HG02884 (cell line): Measurements from ENCODE around the gene LRMDA.

ENCODE experiments used
- ATAC-seq: cut with Tn5 transposase; IDR thresholded peaks from one replicate; pipeline ENCODE4 v1.9.1; 2021; ENCODE audit warnings: mild to moderate bottlenecking, moderate library complexity; ENCODE audit not compliant: unreplicated experiment

The LRMDA gene

DNA sequence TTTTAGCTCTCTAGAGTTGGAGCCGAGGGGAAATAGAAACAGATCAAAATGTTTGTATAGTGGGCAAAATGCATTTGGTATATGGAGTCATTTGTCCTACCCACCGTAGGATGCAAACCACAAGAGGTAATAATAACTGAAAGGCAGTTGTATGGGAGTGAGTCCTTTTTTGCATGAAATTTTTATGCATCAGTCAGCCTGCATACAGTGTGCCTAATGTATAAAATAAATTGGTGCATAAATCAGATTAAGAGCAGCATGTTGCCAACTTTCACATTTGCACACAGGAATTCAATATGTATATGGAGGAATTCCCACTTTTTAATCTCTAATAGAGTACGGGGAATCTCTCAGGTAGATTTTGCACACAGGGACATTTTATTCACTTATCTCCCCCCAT, 262.8 kb downstream of the LRMDA start:
- no peak for ATAC-seq

DNA sequence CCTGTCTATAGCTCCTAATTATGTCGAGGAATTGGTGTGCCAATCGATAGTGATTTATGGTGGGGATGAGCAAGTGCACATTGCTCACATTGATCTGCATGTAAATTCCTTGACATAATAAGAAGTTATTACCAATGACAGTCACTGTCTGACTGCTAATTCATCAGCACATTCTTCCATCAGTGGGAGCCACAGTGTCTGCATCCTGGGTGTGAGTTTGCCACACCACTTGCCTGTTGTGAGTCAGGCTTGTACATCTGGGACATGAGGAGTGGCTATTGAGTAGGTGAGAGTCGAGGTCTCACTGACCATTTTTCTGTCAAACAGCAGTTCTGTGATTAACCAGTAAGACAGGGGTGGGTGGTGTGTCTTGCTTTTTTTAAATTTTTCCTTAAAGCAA, 263.4 kb downstream of the LRMDA start:
- no peak for ATAC-seq

DNA sequence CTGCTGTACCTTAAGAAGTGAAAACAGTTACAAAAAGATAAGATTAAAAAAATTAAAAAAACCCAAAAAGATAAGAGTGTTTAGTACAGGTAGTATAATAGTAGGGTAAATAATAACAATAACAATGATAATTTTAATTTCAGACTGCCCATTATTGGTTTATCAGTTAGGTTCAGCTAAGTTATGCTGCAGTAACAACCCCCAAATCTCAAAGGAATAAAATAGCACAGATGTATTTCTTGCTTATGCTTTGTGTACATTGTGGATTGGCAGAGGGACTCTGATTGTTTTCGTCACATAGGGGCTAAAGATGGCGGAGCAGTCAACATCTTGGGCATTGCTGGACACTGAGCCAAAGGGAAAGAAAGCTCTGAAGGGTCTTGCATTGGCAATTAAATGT, 264.6 kb downstream of the LRMDA start:
- no peak for ATAC-seq

DNA sequence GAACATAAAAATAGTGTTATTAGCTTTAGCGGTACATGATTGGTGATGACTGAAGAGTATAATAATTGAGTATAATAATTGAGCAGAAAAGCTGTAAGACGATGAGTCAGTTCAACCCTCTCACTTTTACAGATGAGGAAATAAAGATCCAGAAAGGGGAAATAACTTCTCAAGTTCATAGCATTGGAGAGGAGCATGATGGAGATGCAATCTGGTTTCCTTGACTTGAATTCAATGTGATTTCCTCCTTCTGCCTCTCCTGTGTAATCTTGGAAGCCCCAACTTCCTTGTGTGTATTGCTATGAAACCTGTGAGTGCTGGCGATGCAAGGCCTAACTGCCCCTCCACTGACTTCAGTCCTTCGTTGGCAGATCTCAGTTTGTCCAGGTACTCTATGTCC, 265.1 kb downstream of the LRMDA start:
- no peak for ATAC-seq

DNA sequence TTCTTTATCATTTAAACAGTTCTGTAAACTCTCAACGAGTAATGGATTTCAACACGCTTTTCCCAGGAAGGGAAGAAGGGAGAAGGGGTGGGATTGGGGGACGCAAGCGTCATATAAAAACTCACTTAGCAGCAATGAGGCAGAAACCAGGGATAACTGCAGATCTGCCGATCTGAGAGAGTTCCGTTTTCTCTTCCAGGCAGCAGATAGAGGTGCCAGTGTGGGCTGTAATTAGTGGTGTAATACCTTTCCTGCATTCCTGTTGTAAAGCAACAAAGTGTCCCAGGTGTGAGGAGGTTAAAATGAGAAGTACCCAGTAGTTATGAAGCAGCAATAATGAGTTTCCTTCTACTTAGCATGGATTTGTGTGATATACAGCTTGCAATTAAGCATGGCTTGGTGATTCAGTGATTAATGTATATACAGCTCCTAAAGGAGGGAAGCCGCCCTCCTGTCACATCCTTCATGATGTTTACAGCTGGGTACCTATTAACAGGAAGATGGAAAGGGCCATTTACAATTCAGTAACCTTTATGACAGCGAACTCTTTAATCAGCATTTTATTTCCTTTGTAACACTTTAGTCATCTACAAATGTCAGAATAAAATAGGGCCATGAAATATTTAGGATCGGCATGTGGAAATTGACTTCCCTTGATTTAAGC, 271.9 kb downstream of the LRMDA start:
- ATAC-seq = no peak

DNA sequence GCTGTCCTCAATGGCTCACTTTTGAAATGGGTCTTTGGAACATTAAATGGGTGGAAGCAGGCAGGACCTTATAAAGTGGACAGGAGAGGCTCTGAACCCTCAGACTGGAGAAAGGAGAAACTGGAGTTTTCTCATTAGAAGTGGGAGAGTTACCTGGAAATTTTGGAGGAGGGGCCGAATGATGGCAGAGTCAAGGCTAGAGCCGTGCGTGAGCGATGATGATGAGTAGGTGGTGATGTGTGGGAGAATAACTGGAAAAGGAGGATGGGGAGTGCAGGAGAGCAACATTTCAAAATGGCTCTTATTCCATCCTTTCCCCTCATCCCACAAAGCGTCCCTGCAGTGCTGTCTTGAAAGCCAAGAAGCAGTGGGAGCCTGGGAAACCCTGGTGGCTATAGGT, 274.0 kb downstream of the LRMDA start:
- ATAC-seq = no peak

DNA sequence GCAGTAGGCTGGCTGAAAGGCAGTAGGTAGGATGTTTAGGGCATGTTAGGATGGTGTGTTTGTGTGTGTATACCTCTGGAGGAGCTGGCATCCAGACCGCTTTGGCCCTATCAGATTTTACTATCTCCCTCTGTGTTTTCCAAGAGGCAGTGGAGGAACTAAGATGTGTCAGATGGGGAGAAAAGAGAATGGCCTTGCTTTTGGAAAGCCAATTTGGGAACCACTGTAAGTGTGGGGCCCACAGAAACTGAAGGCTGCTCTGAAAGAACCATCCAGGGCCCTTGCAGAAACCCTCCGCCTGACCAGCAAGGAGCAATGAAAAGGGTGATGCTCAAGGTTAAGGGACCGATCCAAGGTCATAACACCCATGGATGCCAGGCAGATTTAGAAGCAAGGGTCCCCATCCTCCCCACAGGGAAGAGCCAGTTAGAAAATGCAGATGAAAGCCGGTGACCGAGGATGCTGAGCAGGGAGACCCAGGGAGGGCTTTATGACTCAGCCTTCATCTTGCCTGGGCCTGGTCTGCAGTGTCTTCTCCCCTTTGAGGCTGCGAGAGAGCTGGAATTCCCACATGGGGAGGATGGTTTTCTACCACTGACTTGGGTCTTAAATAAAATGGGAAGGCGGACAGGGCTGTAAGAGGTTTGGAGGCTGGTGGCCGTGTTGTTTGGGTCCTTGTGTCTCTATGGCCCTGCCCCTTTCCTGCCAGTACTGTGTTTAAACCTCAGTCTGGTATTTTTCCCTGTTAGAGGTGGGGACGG, 275.8 kb downstream of the LRMDA start:
- ATAC-seq = no peak

DNA sequence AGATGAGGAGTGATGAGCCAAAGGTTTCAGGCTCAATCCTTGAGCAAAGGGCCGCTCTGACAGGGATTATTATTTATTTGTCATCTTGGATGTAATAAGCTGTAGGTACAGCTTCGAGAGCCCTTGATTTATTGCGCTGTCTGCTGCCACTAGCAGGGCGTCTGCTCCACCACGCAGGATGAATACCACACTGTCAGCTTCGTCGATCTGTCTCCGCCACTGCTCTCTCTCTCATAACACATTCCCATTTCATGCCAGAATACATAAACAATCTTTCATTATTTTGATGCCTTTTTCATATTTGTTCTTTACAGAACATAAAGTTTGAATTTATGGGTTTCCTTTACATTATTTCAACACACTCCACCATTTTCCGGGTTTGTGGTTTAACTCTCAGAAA, 276.6 kb downstream of the LRMDA start:
- no peak for ATAC-seq

DNA sequence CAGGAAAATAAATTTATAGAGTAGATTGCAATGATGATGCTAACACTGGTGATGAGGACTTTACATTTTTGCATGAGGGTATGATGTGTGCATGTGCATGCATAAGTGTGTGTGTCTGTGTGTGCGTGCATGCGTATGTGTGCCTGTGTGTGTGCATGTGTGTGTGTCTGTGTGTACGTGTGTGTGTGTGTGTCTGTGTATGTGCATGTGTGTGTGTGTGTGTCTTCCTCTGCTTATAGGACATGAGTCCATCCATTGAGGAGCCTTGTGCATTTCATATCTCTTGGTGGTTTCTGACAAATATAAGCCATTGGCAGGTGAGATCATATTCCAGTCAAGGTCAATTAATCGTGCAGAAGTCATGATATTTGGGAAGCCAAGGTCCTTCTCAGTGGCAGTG, 277.8 kb downstream of the LRMDA start:
- no peak for ATAC-seq

DNA sequence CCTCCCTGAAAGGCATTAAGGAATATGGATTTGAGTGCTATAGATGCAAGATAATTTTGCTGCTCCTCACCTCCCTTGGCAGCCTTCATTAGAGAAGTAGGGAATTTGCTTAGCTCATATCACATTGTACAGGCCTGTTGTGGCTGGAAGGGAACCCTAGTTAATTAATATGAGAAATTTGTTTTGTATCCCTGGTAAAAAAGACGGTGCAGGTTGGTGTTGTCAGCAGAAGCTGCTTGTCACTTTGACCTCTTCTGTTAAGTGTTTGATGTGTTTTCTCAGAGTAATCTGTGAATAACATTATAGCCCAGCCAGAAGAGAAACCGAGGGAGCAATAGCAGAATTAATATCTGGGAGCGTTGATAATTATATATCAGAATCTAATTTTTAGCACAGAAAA, 278.4 kb downstream of the LRMDA start:
- no peak for ATAC-seq

DNA sequence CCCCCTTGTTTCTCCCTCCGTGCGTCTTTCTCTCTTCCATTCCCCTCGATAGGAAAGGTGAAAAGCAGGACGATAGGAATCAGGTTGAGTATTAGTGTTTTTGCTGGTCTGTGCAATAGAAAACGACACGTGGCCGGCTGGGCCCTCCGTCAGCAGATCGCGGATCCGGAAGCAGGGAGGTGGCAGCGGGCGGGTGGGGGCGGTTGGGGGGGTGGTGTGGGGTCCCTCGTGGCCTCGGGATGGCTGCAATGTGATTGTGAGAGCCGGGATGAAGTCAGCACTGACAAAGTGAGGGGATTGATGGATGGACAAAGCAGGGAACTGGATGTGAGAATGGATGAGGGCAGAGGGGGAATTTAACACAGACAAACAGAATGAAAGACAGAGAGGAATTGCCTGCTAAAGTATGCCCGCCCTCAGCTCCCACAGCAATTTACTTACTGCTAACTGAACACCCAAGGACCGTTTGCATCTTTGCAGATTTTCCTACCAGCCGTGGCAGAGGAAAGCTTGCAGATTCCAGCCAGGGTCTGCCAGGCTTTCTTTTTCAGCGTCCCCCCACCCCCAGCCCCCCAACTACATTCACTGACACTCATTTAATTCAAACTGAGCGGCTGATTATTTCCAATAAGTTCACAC, 280.9 kb downstream of the LRMDA start:
- no peak for ATAC-seq

DNA sequence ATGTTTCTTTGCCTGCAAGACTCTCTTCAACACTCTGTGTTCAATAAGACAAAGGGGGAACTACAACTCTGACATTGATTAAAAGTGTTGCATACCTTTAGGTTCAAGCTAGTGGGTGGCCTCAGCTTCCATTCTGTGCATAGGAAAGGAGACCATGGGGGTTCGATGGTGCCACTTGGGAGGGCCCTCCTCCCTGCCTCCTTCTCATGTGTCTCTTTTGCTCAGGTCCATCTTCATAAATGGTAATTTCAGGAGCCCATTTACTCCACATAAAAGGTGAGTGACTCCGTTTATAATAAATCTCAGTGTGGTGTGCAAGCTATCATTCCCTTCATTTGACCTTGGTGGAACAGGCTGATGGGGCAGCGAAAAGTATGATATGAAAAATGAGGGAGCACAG, 285.1 kb downstream of the LRMDA start:
- no peak for ATAC-seq

DNA sequence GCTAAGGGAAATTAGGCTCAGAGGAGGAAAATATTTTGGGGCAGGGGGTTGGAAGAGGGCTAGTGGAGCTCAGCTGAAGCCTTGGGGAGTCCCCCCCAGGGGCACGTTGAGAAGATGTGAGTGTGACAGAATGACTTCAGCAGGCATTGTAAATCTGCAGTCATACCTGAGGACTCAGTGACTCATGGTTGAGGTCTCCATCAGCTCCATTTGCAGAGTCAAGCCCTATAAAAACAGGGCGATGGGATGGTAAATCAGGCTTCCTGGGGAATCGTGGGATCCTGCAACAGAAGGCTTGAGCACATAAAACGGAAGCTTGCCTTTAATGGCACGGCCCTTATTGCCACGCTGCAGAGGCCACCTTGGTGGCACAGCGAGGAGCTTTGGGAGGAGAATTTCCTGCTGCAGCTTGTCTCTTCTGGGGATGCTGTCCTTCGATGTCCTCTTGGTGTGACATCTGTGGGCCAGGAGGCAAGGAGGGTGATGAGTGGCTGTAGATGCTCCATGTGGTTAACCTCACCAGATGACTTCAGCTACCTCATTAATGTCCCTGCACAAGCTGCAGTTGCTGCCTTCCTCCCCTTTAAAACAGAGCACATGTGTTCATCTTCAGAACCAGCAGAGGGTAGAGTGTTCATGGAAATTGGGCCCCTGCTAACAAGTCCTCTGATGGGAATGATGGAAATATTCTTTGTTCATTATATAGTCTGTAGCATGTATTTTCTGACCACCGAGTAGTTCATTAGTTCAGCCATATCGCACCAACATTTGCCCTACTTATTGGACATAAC, 285.9 kb downstream of the LRMDA start:
- ATAC-seq = no peak

DNA sequence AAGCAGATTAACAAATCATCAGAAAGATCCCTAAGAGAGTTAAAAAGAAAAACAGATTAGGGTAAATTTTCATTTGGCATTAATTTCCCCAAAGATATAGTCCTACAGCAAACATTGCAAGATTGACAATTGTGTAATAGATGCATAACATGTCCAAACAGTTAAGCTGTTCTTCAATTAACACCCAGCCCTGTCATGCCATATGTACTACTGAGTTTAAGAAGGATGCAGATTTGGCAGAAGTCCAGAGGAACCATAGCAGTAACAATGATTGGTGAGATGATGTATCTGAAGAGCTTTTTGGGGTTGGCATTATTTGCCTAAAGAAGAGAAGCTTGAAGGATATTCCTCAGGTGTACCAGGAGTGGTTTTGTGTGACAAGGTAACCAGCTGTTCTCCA, 287.6 kb downstream of the LRMDA start:
- ATAC-seq = no peak

DNA sequence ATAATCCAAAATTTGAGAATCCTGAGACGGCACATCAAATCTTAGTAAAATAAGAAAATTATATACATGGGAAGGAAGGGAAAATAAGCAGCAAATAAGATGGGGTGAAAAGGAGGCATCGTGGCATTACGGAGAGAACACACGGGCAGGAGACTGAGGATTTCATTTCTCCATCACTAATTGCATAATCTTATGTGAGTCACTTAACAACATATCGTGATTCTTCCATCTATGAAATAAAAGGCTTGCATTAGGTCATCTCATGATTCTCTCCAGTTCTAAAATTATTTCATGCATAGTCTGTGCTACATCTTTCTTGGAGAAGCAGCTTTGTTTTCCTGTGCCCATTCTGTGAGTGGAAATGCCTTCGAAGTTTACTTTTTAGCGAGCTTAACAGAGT, 288.7 kb downstream of the LRMDA start:
- no peak for ATAC-seq

DNA sequence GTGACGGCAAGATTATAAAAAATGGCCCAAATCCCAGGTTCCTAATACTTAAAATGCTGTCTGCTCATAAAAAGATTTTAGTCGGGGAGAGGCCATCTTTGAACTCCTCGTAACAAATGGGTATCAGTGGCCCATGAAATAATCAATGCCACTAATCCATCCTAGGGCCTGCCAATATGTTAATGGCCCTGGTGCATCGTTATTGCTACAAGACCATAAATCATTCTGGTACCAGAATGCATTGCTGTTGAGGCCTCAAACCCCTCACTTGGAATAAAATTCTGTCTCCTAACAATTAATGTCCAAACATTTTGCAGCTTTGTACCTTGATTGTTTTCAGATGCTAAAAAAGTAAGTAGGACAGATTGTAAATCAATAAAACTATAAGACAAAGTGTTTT, 290.6 kb downstream of the LRMDA start:
- no peak for ATAC-seq

DNA sequence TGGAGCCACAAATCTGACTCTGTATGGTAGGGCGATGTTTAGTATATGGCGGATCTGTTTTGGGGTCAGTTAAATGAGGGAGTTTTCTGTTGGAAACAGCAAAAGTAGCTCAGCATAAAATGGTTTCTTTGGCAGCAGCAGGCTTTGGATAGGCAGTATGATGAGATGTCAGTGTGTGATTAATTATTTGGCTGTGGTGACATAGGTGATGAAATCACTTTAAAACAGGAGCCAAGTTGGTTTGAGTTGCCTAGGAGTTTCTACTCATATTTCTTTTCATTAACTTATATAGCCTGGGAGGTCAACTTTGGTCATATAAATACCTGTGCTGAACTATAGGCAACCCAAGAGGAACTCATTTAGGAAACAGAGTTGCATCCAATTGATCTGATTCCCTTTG, 291.2 kb downstream of the LRMDA start:
- no peak for ATAC-seq

DNA sequence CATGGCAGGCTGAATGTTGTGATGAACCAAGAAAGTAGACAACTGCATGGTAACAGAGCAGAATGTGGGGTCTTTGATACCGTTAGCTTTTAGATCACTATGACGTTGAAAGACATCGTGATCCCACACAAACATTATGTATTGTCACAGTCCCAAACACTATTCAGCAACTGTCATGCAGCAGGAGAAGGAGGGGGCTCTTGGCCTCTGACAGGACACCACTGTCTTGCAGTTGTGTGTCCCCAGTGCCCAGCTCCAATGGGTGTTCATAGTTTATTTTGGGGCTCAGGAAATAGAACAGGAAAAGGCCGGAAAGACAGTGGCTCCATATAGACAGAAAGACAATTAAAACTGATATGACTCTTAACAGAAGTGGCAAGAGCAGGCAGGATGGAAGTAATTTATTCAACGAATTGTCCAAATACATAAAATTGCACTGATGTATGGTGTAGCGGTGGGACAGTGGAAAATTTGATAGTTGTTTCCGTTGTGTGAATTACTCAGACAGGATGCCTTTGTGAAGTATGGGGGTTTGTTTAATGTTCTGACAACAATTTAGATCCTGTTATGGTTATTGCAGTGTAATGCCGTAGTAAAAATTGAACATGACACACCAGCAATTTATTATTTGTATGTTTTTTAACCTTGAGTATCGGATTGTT, 292.0 kb downstream of the LRMDA start:
- ATAC-seq = no peak

DNA sequence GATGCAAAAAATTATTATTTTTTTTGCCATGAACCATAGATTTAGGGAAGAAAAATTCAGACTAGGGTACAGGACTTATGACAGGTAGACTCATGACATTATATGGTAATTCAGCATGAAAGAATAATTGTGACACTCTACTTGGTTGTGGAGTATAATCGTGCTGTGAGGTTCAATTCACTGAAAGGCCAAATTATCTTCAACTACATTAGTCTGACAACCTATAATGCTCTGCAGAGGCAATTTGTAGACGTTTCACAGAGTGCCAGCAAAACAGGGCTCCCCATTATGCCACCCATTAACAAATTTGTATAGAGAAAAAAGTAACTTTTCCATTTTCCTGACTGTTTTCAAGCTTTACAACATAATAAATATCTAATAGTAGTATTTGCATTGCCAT, 292.6 kb downstream of the LRMDA start:
- ATAC-seq = no peak

DNA sequence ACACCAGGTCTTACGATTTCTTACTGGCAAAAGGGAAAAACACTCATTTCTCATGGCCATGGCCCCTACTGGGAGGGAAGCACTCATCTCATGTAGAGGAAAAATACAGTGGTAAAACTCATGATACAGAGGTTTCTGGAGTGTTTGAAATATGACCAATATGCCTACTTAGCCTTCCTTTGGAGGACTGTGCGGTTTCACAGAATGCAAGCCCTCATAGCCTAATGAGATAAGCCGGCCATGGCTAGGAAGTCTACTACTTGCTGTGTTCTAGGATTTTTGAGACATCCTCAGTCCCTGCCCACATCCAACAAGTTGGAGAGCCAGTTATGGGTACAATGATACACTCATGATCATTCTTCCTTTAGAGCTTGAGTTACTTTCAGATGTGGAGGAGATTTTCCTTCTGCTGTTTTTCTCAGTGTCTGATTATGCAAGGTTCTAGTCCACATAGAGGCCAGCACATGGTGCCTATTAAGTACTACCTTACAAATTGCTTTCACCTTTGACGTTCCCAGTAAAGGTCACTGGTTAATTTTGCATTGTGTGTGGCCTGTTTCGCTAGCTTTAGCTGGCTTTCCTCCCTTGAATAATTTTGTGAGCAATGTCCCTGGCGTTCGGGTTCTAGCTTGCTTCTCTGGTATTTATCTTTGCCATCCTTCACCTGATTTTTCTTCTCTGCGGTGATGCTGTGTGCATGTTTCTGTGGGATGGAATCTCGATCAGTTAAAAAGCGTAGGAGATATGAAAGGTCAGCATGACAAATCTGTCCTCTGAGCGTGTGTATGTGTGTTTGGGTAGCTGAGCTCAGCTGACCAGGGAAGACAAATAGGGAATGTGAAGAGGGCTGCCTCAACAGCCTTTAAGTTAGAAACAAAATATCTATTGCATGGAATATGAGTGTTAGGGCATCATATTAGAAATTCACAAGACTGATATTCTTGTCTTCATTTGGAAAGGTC, 295.4 kb downstream of the LRMDA start:
- no peak for ATAC-seq
